HEK293 (cell line): Measurements from ENCODE around the gene UBE4B.

Source experiments
- CTCF ChIA-PET: fragments of 350-600 bp; formaldehyde crosslinking; extraction: SDS; loops from one replicate; lab custom pipeline; 2021; ENCODE audit warnings: antibody characterized with exemption; lab: Yijun Ruan, JAX
- POLR2A ChIA-PET: fragments of 300-600 bp; formaldehyde crosslinking; extraction: SDS; loops from one replicate; lab custom pipeline; 2020; ENCODE audit warnings: antibody characterized with exemption, inconsistent platforms; lab: Yijun Ruan, JAX
- H3K27ac ChIP-seq: fragments of 200-500 bp; sonication (Bioruptor generic); 2 replicates; pipeline ENCODE4 v1.5.1; 2014; ENCODE audit warnings: low read depth, low read length, control low read depth, inconsistent platforms; ENCODE audit errors: extremely low read depth
- H3K36me3 ChIP-seq, 2 experiments: fragments of 200-500 bp in 1 of 2; sonication (Bioruptor generic) in 1 of 2; 1 replicate in 1 of 2; 2 replicates in 1 of 2; pipeline ENCODE4 v1.5.1; 2014 to 2017; ENCODE audit warnings: inconsistent platforms in 2 of 2, low read length in 2 of 2; ENCODE audit not compliant: control insufficient read depth in 2 of 2, insufficient read depth in 1 of 2
- H3K4me1 ChIP-seq: fragments of 200-500 bp; sonication (Bioruptor generic); 2 replicates; pipeline ENCODE4 v1.5.1; 2014; ENCODE audit warnings: mild to moderate bottlenecking, low read length, inconsistent platforms; ENCODE audit not compliant: control insufficient read depth, insufficient read depth
- H3K4me3 ChIP-seq: 2 replicates; pipeline ENCODE4 v1.5.1; 2011; ENCODE audit warnings: low read depth, mild to moderate bottlenecking, control low read depth, low read length, moderate library complexity
- H3K9me3 ChIP-seq: fragments of 200-500 bp; sonication (Bioruptor generic); 2 replicates; pipeline ENCODE4 v1.5.1; 2014; ENCODE audit warnings: low read depth, low read length, inconsistent platforms; ENCODE audit not compliant: control insufficient read depth, insufficient read depth
- BCL6B ChIP-seq: fragments of 450-650 bp; formaldehyde crosslinking; IDR thresholded peaks from 2 replicates; pipeline ENCODE4 v1.5.1; 2017; ENCODE audit warnings: missing biosample characterization, missing genetic modification characterization
- CTCF ChIP-seq: fragments of 450-650 bp; formaldehyde crosslinking; IDR thresholded peaks from 2 replicates; pipeline ENCODE4 v1.5.1; 2016; ENCODE audit warnings: missing biosample characterization, missing genetic modification characterization
- EGR2 ChIP-seq: fragments of 450-650 bp; formaldehyde crosslinking; IDR thresholded peaks from 2 replicates; pipeline ENCODE4 v1.5.1; 2016; ENCODE audit warnings: low read depth, missing biosample characterization, missing genetic modification characterization
- KLF16 ChIP-seq: fragments of 450-650 bp; formaldehyde crosslinking; IDR thresholded peaks from 2 replicates; pipeline ENCODE4 v1.5.1; 2017; ENCODE audit warnings: missing biosample characterization, missing genetic modification characterization
- MEIS1 ChIP-seq: sonication (generic); formaldehyde crosslinking; IDR thresholded peaks from 2 replicates; pipeline ENCODE4 v1.8.1; 2022; ENCODE audit warnings: missing genetic modification reagents, mild to moderate bottlenecking, borderline replicate concordance
- SCRT1 ChIP-seq: fragments of 450-650 bp; formaldehyde crosslinking; IDR thresholded peaks from 2 replicates; pipeline ENCODE4 v1.5.1; 2016; ENCODE audit warnings: missing biosample characterization, missing genetic modification characterization, borderline replicate concordance
- SCRT2 ChIP-seq: fragments of 450-650 bp; formaldehyde crosslinking; IDR thresholded peaks from 2 replicates; pipeline ENCODE4 v1.5.1; 2016; ENCODE audit warnings: missing biosample characterization, missing genetic modification characterization
- SETDB1 ChIP-seq: IDR thresholded peaks from one replicate; pipeline ENCODE4 v1.6.1; 2017; ENCODE audit warnings: mild to moderate bottlenecking, low read length, moderate library complexity, mixed read lengths; ENCODE audit not compliant: insufficient read length
- SP2 ChIP-seq: fragments of 450-650 bp; formaldehyde crosslinking; IDR thresholded peaks from 2 replicates; pipeline ENCODE4 v1.5.1; 2016; ENCODE audit warnings: missing biosample characterization, missing genetic modification characterization
- ZBTB11 ChIP-seq: fragments of 450-650 bp; formaldehyde crosslinking; conservative IDR thresholded peaks from 2 replicates; pipeline ENCODE4 v1.5.1; 2016; ENCODE audit warnings: low read depth, missing biosample characterization, missing genetic modification characterization
- ZBTB17 ChIP-seq: fragments of 450-650 bp; formaldehyde crosslinking; IDR thresholded peaks from 2 replicates; pipeline ENCODE4 v1.5.1; 2016; ENCODE audit warnings: missing biosample characterization, missing genetic modification characterization
- ZNF121 ChIP-seq: fragments of 450-650 bp; formaldehyde crosslinking; IDR thresholded peaks from 2 replicates; pipeline ENCODE4 v1.5.1; 2016; ENCODE audit warnings: missing biosample characterization, missing genetic modification characterization
- ZNF132 ChIP-seq: fragments of 450-650 bp; formaldehyde crosslinking; IDR thresholded peaks from 2 replicates; pipeline ENCODE4 v1.5.1; 2017; ENCODE audit warnings: missing biosample characterization, missing genetic modification characterization, borderline replicate concordance
- ZNF155 ChIP-seq: fragments of 450-650 bp; formaldehyde crosslinking; IDR thresholded peaks from 2 replicates; pipeline ENCODE4 v1.5.1; 2016; ENCODE audit warnings: missing biosample characterization, missing genetic modification characterization
- ZNF366 ChIP-seq: fragments of 450-650 bp; formaldehyde crosslinking; conservative IDR thresholded peaks from 2 replicates; pipeline ENCODE4 v1.5.1; 2016; ENCODE audit warnings: missing biosample characterization, missing genetic modification characterization
- ZNF510 ChIP-seq: fragments of 450-650 bp; formaldehyde crosslinking; IDR thresholded peaks from 2 replicates; pipeline ENCODE4 v1.5.1; 2018; ENCODE audit warnings: mild to moderate bottlenecking, missing genetic modification characterization, missing biosample characterization; ENCODE audit not compliant: insufficient replicate concordance
- ZNF518A ChIP-seq: fragments of 450-650 bp; formaldehyde crosslinking; conservative IDR thresholded peaks from 2 replicates; pipeline ENCODE4 v1.5.1; 2016; ENCODE audit warnings: low read depth, missing biosample characterization, missing genetic modification characterization
- ZNF585B ChIP-seq: fragments of 450-650 bp; formaldehyde crosslinking; IDR thresholded peaks from 2 replicates; pipeline ENCODE4 v1.5.1; 2016; ENCODE audit warnings: missing biosample characterization, missing genetic modification characterization
- ZNF776 ChIP-seq: fragments of 450-650 bp; formaldehyde crosslinking; IDR thresholded peaks from 2 replicates; pipeline ENCODE4 v1.5.0; 2017; ENCODE audit warnings: missing biosample characterization, missing genetic modification characterization, borderline replicate concordance
- ZNF792 ChIP-seq: fragments of 450-650 bp; formaldehyde crosslinking; IDR thresholded peaks from 2 replicates; pipeline ENCODE4 v1.5.1; 2016; ENCODE audit warnings: missing biosample characterization, missing genetic modification characterization
- ZNF830 ChIP-seq: fragments of 450-650 bp; IDR thresholded peaks from 2 replicates; pipeline ENCODE4 v1.5.0; 2018; ENCODE audit warnings: missing biosample characterization, missing genetic modification characterization, low read depth, mild to moderate bottlenecking, moderate library complexity

The UBE4B gene

GRCh38 chr1:10103193-10103592 is 70.4 kb downstream of the UBE4B start (continued):
- TF ChIP-seq ZNF518A (tag by site-specific recombination), result peak; percentile 93
- TF ChIP-seq, all 188 proteins: peak for 36

- H3K4me1 ChIP-seq, result no peaks in the 10 kb centered on the region
- ChIA-PET CTCF (no interaction called here), POLR2A (no interaction called here)
- no peak overlapping the region for H3K4me3 ChIP-seq
- H3K27ac ChIP-seq, result no peak overlapping the region
- no peaks in the 10 kb centered on the region for H3K9me3 ChIP-seq
- TF ChIP-seq EGR2 (tag by site-specific recombination), result no peak
- no peak for TF ChIP-seq ZNF510 (tag by site-specific recombination)
- TF ChIP-seq KLF16 (tag by site-specific recombination), result no peak
- no peak for TF ChIP-seq SP2 (tag by site-specific recombination)
- no peak for TF ChIP-seq SCRT2 (tag by site-specific recombination)
- no peak for TF ChIP-seq ZNF776 (tag by site-specific recombination)
- TF ChIP-seq ZNF830, result no peak
- TF ChIP-seq ZNF155 (tag by site-specific recombination), result no peak
- TF ChIP-seq CTCF (tag by site-specific recombination), result no peak
- no peak for TF ChIP-seq ZBTB17 (tag by site-specific recombination)
- no peak for TF ChIP-seq ZNF132 (tag by site-specific recombination)
- TF ChIP-seq ZBTB11, result no peak
- TF ChIP-seq ZNF121 (tag by site-specific recombination), result no peak
- no peak for TF ChIP-seq SETDB1
- no peak for TF ChIP-seq ZNF792 (tag by site-specific recombination)
- TF ChIP-seq ZNF585B (tag by site-specific recombination), result no peak
- no peak for TF ChIP-seq BCL6B (tag by site-specific recombination)
- no peak for TF ChIP-seq MEIS1 (CRISPR knock-in tag)
- no peak for TF ChIP-seq ZNF366 (tag by site-specific recombination)
- no peak for TF ChIP-seq SCRT1
- peaks cover 13 to 56% of the 10 kb centered on the region in 2 experiments for H3K36me3 ChIP-seq
Measured at GRCh38 chr1:10104834-10105233, 72.1 kb downstream of the UBE4B start.
